DOHH2 (cell line): ENCODE measurements around the gene PAQR5.

Experiments used
- H3F3A ChIP-seq: fragments of 200-600 bp; sonication (generic), shearing (Covaris generic); 2 replicates; pipeline ENCODE4 v1.6.0; 2016; ENCODE audit warnings: antibody characterized with exemption, mild to moderate bottlenecking; ENCODE audit not compliant: control insufficient read depth, insufficient read depth
- H3K27ac ChIP-seq: fragments of 200-600 bp; sonication (generic); 2 replicates; pipeline ENCODE4 v1.5.1; 2014; ENCODE audit warnings: low read depth, mild to moderate bottlenecking, low read length, moderate library complexity
- H3K27me3 ChIP-seq: fragments of 200-600 bp; sonication (generic); 2 replicates; pipeline ENCODE4 v1.6.1; 2014; ENCODE audit warnings: mild to moderate bottlenecking, low read length, mixed read lengths; ENCODE audit not compliant: control insufficient read depth
- H3K36me3 ChIP-seq: fragments of 200-600 bp; sonication (generic); 2 replicates; pipeline ENCODE4 v1.6.1; 2014; ENCODE audit warnings: mild to moderate bottlenecking, low read length, moderate library complexity, mixed read lengths; ENCODE audit not compliant: control insufficient read depth
- H3K4me1 ChIP-seq: fragments of 200-600 bp; sonication (generic); 2 replicates; pipeline ENCODE4 v1.6.1; 2014; ENCODE audit warnings: mild to moderate bottlenecking, low read length, mixed read lengths; ENCODE audit not compliant: control insufficient read depth
- H3K4me2 ChIP-seq: fragments of 200-600 bp; sonication (generic); 2 replicates; pipeline ENCODE4 v1.6.0; 2014; ENCODE audit warnings: mild to moderate bottlenecking, low read length, moderate library complexity
- H3K4me3 ChIP-seq: fragments of 200-600 bp; sonication (generic); 2 replicates; pipeline ENCODE4 v1.5.1; 2014; ENCODE audit warnings: mild to moderate bottlenecking, low read length, mixed read lengths
- H3K79me2 ChIP-seq: fragments of 200-600 bp; sonication (generic); 2 replicates; pipeline ENCODE4 v1.6.1; 2014; ENCODE audit warnings: mild to moderate bottlenecking, low read length, mixed read lengths; ENCODE audit not compliant: control insufficient read depth
- H3K9me2 ChIP-seq: fragments of 200-600 bp; sonication (generic); replicated peaks from 2 replicates; pipeline ENCODE4 v1.6.1; 2014; ENCODE audit warnings: mild to moderate bottlenecking, low read length, mixed read lengths; ENCODE audit not compliant: control insufficient read depth
- H3K9me3 ChIP-seq: fragments of 200-600 bp; sonication (generic); 2 replicates; pipeline ENCODE4 v1.6.1; 2014; ENCODE audit warnings: antibody characterized with exemption, low read length, mixed read lengths; ENCODE audit not compliant: control insufficient read depth, insufficient read depth
- H4K20me1 ChIP-seq: fragments of 200-600 bp; sonication (generic); 2 replicates; pipeline ENCODE4 v1.6.0; 2014; ENCODE audit warnings: low read depth, mild to moderate bottlenecking, antibody characterized with exemption, low read length, moderate library complexity; ENCODE audit not compliant: control insufficient read depth, insufficient read depth
- EZH2phosphoT487 ChIP-seq: fragments of 200-600 bp; sonication (generic); IDR thresholded peaks from 2 replicates; pipeline ENCODE4 v1.6.1; 2017; ENCODE audit warnings: borderline replicate concordance, mild to moderate bottlenecking, antibody characterized with exemption, low read length, moderate library complexity, mixed read lengths
- TF ChIP-seq, protein P1 (sequence below): fragments of 200-600 bp; sonication (generic); IDR thresholded peaks from one replicate; pipeline ENCODE4 v1.5.1; 2014; ENCODE audit warnings: antibody characterized with exemption, mild to moderate bottlenecking, low read depth, low read length; ENCODE audit not compliant: poor library complexity, severe bottlenecking

Gene PAQR5

DNA sequence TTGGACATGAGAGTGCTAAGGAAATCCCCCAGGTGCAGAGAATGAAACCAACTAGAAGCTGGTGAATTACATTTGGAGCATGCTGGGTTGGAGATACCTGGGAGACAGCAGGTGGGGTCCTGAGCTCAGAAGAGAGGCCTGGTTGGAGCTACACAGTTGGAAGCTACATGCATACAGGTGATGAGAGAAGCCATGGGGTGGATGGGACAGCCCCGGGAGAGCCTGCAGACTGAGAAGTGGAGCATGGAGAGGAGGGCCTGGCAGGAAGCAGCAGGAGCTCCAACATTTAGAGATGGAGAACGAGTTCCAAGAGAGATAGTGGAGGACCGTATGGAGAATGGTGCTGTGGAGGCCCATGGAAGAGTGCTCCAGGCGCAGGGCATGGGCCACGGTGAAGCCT, 10.2 kb downstream of the PAQR5 start:
- H4K20me1 ChIP-seq, result no peaks in the 10 kb centered on the region

DNA sequence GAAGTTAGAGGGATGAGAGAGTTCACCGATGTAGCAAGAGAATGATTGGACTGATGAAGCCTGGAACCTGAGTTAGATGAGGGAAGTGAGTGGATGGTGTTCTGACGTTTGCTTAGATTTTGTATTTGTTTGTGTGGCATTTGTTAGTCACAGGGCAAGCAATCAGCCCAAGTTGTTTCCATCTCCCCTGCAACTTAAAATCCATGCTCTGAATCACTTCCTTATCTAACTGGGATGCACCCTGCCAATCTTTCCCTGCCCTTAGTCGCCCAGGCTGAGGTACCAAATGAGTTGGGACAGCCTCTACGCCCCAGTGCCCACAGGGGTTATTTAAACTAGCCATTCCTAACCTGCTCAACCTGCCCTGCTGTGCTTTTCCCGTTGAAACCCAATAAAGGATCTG, 12.6 kb downstream of the PAQR5 start:
- Histone ChIP-seq H3K4me3 (no peak overlapping the region), H3K4me1 (peaks cover 6% of the 10 kb centered on the region; the same call in 1 of the 2 replicates), H3K27ac (no peak overlapping the region), H3K36me3 (no peaks in the 10 kb centered on the region), H3F3A (no peaks in the 10 kb centered on the region), H3K79me2 (no peaks in the 10 kb centered on the region), H3K4me2 (no peak overlapping the region), H3K9me2 (no peaks in the 10 kb centered on the region), H3K27me3 (peaks cover 9% of the 10 kb centered on the region), H3K9me3 (no peaks in the 10 kb centered on the region), H4K20me1 (no peaks in the 10 kb centered on the region)
- TF ChIP-seq, protein P1, sequence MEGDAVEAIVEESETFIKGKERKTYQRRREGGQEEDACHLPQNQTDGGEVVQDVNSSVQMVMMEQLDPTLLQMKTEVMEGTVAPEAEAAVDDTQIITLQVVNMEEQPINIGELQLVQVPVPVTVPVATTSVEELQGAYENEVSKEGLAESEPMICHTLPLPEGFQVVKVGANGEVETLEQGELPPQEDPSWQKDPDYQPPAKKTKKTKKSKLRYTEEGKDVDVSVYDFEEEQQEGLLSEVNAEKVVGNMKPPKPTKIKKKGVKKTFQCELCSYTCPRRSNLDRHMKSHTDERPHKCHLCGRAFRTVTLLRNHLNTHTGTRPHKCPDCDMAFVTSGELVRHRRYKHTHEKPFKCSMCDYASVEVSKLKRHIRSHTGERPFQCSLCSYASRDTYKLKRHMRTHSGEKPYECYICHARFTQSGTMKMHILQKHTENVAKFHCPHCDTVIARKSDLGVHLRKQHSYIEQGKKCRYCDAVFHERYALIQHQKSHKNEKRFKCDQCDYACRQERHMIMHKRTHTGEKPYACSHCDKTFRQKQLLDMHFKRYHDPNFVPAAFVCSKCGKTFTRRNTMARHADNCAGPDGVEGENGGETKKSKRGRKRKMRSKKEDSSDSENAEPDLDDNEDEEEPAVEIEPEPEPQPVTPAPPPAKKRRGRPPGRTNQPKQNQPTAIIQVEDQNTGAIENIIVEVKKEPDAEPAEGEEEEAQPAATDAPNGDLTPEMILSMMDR, result no peak
- no peak for TF ChIP-seq EZH2phosphoT487

More for the DNA sequence above, 10.2 kb downstream of the PAQR5 start:
- Histone ChIP-seq H3K9me3 (no peaks in the 10 kb centered on the region), H3K27me3 (peaks cover 2% of the 10 kb centered on the region), H3K79me2 (no peaks in the 10 kb centered on the region), H3K4me3 (no peak overlapping the region), H3F3A (no peaks in the 10 kb centered on the region), H3K4me1 (peaks cover 6% of the 10 kb centered on the region; the same call in 1 of the 2 replicates), H3K36me3 (no peaks in the 10 kb centered on the region), H3K27ac (no peak overlapping the region), H3K4me2 (no peak overlapping the region), H3K9me2 (no peaks in the 10 kb centered on the region)
- TF ChIP-seq, protein P1, result no peak
- no peak for TF ChIP-seq EZH2phosphoT487

DNA sequence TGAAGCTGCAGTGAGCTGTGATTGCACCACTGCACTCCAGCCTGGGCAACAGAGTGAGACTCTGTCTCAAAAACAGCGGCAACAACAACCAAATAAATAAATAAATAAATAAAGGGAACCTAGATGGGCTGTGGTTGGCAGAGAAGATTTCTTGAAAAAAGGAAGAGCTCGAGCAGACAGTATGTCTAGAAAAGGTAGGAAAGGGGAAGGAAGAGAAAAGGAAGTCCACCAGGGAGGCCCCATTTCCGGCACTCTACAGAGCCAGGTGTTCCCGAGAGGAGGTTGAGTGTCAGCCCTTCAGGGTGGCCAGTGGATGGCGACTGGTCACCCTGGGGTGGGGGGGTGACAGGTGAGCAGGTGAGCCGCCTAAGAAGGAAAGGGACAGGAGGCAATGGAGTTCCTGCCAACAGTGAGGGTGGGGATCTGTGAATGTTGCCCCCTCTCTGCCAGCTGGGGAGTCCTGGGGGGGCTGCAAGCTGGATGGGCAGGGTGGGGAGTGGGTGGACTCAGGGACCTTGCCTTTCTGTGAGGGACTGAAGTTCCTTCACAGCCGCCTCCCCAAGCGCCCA, 14.8 kb downstream of the PAQR5 start:
- H3K79me2 ChIP-seq, result no peaks in the 10 kb centered on the region
- H3K4me3 ChIP-seq, result no peak overlapping the region
- no peaks in the 10 kb centered on the region for H3F3A ChIP-seq
- no peaks in the 10 kb centered on the region for H3K36me3 ChIP-seq
- H3K9me2 ChIP-seq, result no peaks in the 10 kb centered on the region
- H3K27ac ChIP-seq, result no peak overlapping the region
- no peak overlapping the region for H3K4me2 ChIP-seq
- no peaks in the 10 kb centered on the region for H3K9me3 ChIP-seq
- H3K27me3 ChIP-seq, result peaks cover 9% of the 10 kb centered on the region
- TF ChIP-seq, protein P1, result no peak
- no peak for TF ChIP-seq EZH2phosphoT487
- H3K4me1 ChIP-seq, result peaks cover 6% of the 10 kb centered on the region; the same call in 1 of the 2 replicates
- no peaks in the 10 kb centered on the region for H4K20me1 ChIP-seq
